ENCODE measurements around the gene PCYOX1L. TPM values are rescaled to one million over a fixed set of nuclear protein-coding genes. Genes with fewer than 3 reads are reported as not detected.

The PCYOX1L gene
- 13.0 and 14.0 TPM in 2 replicates for total RNA-seq (2014; rRNA removed; shearing (Covaris generic))

GRCh38 chr5:149357370-149358293, at the start of gene PCYOX1L:
TSS of gene PCYOX1L (plus strand) at chr5:149358046. CDS start at chr5:149358069, 23 bp downstream.
- in situ Hi-C loops (cut with HindIII; ENCODE audit: low sequenced_read_pairs) = no loop called here
- peak; percentile 98 for DNase-seq (ENCODE audit: low spot score)

GRCh38 chr5:149309354-149309753, 48.5 kb upstream of the PCYOX1L start:
- in situ Hi-C loops (cut with HindIII; ENCODE audit: low sequenced_read_pairs) = no loop called here

GRCh38 chr5:149310488-149310887, 47.4 kb upstream of the PCYOX1L start:
- in situ Hi-C loops (cut with HindIII; ENCODE audit: low sequenced_read_pairs) = no loop called here
- no peak for DNase-seq (ENCODE audit: low spot score)

More at GRCh38 chr5:149309354-149309753, 48.5 kb upstream of the PCYOX1L start:
- no peak for DNase-seq (ENCODE audit: low spot score)

GRCh38 chr5:149310947-149311658, 46.7 kb upstream of the PCYOX1L start:
- no peak for DNase-seq (ENCODE audit: low spot score)
- in situ Hi-C loops (cut with HindIII; ENCODE audit: low sequenced_read_pairs) = no loop called here

GRCh38 chr5:149313151-149313841, 44.5 kb upstream of the PCYOX1L start:
- in situ Hi-C loops (cut with HindIII; ENCODE audit: low sequenced_read_pairs) = no loop called here
- peak; percentile 44 for DNase-seq (ENCODE audit: low spot score)

GRCh38 chr5:149314571-149315111, 43.2 kb upstream of the PCYOX1L start:
- no peak for DNase-seq (ENCODE audit: low spot score)
- in situ Hi-C loops (cut with HindIII; ENCODE audit: low sequenced_read_pairs) = no loop called here

GRCh38 chr5:149315753-149316152, 42.1 kb upstream of the PCYOX1L start:
- DNase-seq (ENCODE audit: low spot score) = no peak
- in situ Hi-C loops (cut with HindIII; ENCODE audit: low sequenced_read_pairs) = no loop called here

GRCh38 chr5:149317281-149318048, 40.4 kb upstream of the PCYOX1L start:
- peak; percentile 73 for DNase-seq (ENCODE audit: low spot score)
- in situ Hi-C loops (cut with HindIII; ENCODE audit: low sequenced_read_pairs) = no loop called here

- no peak for DNase-seq (ENCODE audit: low spot score)
- in situ Hi-C loops (cut with HindIII; ENCODE audit: low sequenced_read_pairs) = no loop called here
Observed at GRCh38 chr5:149319174-149319573, 38.7 kb upstream of the PCYOX1L start.

- in situ Hi-C loops (cut with HindIII; ENCODE audit: low sequenced_read_pairs) = no loop called here
- peak; percentile 80 for DNase-seq (ENCODE audit: low spot score)
Observed at GRCh38 chr5:149320791-149321330, 37.0 kb upstream of the PCYOX1L start.

- no peak for DNase-seq (ENCODE audit: low spot score)
- in situ Hi-C loops (cut with HindIII; ENCODE audit: low sequenced_read_pairs) = no loop called here
Observed at GRCh38 chr5:149322518-149322917, 35.3 kb upstream of the PCYOX1L start.

GRCh38 chr5:149323210-149323609, 34.6 kb upstream of the PCYOX1L start:
- DNase-seq (ENCODE audit: low spot score) = no peak
- in situ Hi-C loops (cut with HindIII; ENCODE audit: low sequenced_read_pairs) = no loop called here

GRCh38 chr5:149323621-149324205, 34.1 kb upstream of the PCYOX1L start:
- in situ Hi-C loops (cut with HindIII; ENCODE audit: low sequenced_read_pairs) = no loop called here

GRCh38 chr5:149324641-149325040, 33.2 kb upstream of the PCYOX1L start:
- DNase-seq (ENCODE audit: low spot score) = no peak
- in situ Hi-C loops (cut with HindIII; ENCODE audit: low sequenced_read_pairs) = no loop called here

More at GRCh38 chr5:149323621-149324205, 34.1 kb upstream of the PCYOX1L start:
- no peak for DNase-seq (ENCODE audit: low spot score)

GRCh38 chr5:149325166-149325735, 32.6 kb upstream of the PCYOX1L start:
- in situ Hi-C loops (cut with HindIII; ENCODE audit: low sequenced_read_pairs) = no loop called here
- DNase-seq (ENCODE audit: low spot score) = no peak

GRCh38 chr5:149325894-149326293, 32.0 kb upstream of the PCYOX1L start:
- in situ Hi-C loops (cut with HindIII; ENCODE audit: low sequenced_read_pairs) = no loop called here
- no peak for DNase-seq (ENCODE audit: low spot score)

- in situ Hi-C loops (cut with HindIII; ENCODE audit: low sequenced_read_pairs) = no loop called here
- DNase-seq (ENCODE audit: low spot score) = no peak
Observed at GRCh38 chr5:149326611-149327010, 31.2 kb upstream of the PCYOX1L start.

GRCh38 chr5:149328177-149328576, 29.7 kb upstream of the PCYOX1L start:
- no peak for DNase-seq (ENCODE audit: low spot score)
- in situ Hi-C loops (cut with HindIII; ENCODE audit: low sequenced_read_pairs) = no loop called here

All from G401 (cell line).